ENCODE data around the gene LMO7. TPM values are rescaled to one million over a fixed set of nuclear protein-coding genes. Genes with fewer than 3 reads are reported as not detected.

Gene LMO7
- 322 and 365 TPM in 2 replicates for total RNA-seq

DNA sequence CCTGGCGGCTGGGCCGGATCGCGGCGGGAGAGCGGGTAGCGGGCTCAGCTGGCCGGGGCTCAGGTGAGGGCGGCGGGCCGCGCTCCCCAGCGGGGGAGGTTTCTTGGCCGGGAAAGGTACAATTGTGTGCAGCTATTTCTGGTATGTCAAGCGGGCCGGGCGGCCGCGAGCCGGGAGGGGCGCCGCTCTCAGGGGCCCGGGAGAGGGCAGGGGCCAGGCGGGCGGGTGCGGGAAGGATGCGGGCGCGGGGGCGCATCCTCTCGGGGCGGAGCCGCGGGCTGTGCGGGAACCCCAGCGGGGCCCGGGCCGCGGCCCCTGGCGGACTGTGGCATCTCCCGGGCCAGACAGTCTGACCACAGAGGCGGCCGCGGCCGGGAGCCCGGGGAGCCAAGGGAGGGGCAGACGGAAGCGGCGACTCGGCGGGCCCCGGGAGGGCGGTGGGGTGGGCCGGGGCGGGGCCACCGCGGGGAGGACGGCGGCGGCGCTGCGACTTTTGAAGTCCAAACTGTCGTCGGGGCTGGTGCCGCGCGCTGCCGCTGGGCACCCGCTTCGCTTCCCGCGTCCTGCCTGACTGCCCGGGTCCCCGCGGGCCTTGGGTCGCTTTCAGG is at the start of gene LMO7:
Gene LMO7 (plus strand): TSS at position 503 of the 608 bp plus-strand sequence. CDS start 328 bp downstream, outside the sequence.

Other genes starting within 250 kb of the LMO7 start
- gene TBC1D4, start 154.2 kb upstream of the LMO7 start, total RNA-seq, result 18.0 and 36.6 TPM in 2 replicates
- 28.2 and 31.2 TPM in 2 replicates for gene COMMD6, start 98.5 kb upstream of the LMO7 start, total RNA-seq
- gene UCHL3, start 86.5 kb upstream of the LMO7 start, total RNA-seq, result 30.4 and 62.1 TPM in 2 replicates